Hematopoietic multipotent progenitor cell treated with erythropoietin and hydrocortisone succinate and interleukin-3 and kit ligand, for 8 days (in vitro differentiated cells): ENCODE results near the gene IQSEC2.

Experiments
- DNase-seq: peaks from one replicate; pipeline ENCODE4 v3.0.0-alpha.2; 2015

Gene IQSEC2

GRCh38 chrX:53305219-53305995, 24.0 kb upstream of the IQSEC2 start:
- no peak for DNase-seq

GRCh38 chrX:53303195-53303594, 21.8 kb upstream of the IQSEC2 start:
- no peak for DNase-seq

DNA sequence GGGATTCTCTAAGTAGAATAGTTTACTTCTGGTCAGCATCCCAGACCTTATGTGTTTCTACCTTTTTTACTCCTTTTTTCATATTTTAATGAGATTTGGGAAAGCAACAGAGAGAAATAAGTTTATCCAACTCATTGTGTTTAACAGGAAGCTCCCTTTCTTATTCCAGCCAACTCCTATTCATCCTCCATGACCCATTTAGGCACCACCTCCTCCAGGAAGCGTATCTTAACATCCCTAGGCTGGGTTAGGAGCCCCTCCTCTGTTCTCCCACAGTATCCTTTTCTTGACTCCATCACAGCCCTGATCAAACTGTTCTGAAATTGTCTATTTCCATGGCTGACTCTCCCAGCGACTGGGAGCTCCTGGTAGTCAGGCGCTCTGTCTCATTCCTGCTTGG, 18.8 kb upstream of the IQSEC2 start:
- no peak for DNase-seq

DNA sequence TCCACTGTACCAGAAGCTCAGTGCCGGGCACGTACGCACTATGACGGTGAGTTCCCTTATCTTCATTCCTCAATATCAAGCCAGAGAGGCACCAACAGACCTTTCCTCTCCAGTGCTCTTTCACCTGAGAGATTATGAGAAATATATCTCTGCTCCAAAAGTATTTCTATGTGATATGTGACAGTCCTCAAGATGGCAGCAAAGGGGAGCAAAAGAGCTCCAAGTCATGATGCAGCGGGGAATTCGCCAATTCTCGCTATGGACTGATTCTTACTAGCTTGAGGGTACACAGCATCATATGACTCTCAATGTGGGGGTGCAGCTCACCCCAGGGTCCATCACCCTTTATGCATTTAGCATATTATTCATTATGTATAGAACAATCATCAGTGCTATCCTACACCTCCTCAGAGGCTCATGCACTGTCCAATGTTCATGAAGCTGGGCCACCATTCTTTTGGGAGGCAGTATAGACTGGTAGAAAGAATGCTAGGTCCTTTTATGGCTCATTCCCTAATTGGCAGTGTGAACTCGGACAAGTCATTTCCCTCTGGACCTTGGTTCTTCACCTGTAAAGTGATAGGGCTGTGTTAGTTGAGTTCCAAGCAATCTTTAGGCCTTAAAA, 12.8 kb upstream of the IQSEC2 start:
- DNase-seq, result peak; percentile 37

DNA sequence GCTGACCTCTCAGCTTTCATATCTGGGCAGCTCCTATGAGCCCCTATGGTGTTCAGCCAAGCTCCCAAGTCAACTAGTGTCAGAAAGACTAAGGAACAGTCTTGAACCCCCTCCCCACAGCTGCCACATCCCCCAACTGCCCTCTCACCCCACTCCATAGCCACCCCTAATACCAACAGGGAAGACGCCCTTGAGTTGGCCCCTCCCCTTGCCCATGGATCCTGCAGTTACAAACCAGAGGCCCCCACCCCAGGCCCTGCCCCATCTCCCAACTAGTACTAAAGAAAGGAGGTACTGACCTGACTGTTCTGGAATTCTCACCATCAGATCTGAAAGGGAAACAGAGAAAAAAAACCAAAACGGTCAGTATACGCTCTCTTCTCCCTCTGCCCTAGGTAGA, 10.2 kb upstream of the IQSEC2 start:
- DNase-seq, result no peak

DNA sequence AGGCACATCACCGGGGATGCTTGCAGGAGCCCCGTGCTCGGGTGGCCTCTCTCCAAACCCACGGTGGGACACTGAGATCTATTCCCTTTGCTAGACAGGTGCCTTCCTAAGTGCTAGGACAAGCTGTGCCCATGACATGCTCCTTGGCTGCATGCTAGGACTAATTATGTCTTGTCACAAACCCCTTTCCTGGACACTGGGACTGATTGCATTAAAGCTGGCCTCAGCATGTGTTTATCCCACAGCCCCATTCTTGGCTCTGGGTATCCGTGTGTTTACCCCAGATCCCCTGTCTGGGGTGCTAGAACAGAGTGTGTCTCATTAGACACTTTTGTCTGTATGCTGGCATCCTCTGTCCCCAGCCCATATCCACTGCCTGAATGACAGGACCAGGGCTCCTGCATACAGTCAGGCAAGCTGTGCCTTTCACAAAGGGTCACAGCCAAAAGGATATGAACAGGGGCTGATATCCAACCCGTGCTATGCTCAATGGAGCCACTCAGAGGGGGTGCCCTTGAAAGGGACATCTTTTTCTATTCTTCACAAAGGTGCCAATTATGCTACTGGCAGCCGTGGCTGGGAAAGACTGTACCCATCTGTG, 9.2 kb upstream of the IQSEC2 start:
- no peak for DNase-seq

- DNase-seq, result no peak
Measured at GRCh38 chrX:53288189-53288588, 6.8 kb upstream of the IQSEC2 start.

DNA sequence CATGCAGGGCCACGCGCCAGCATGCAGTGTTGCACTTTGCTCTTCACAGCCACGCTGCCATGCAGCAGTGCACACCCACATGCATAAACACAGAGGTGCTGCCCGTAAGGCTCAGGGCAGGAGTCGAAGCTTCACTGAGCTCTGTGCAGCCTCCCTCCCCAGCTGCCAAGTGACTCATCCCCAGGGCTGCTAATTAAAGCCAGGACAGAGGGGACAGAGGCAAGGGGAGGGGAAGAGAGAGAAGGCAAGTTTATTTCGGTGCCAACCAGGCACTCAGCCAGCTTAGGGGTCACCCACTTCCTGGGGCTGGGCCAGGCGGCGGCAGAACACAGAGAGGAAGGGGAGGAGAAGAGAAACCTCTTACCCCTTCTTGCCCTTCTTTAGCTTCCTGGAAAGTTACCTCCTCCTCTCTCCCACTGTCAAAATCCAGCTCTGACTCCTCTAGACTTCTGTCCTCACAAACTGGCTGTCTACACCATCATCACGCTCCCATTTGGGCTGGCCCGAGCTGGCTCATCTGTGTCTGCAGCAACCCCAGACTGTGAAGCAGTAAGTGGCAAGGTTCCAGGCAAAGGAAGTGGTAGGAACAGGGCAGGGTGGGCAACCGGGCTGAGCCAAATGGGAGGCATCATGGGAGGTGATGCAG, 6.2 kb upstream of the IQSEC2 start:
- DNase-seq, result peak; percentile 57

DNA sequence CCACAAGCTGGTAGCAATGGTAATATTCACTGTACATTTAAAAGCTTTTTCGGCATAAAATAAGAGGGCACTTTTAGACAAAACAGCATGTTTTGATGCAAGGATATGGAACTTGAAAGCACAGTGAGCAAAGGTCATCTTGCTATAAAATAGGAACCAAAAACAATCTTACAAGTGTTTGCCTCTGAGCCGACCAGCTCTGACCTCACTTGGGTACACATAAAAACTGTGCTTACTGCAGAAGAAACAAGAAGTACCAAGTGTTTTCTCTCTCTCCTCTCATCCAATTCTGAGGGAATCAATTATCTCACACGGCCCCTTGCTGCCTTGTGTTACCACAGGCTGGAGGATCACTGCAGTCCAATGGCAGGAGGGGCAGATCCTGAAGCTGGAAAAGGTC, 4.8 kb upstream of the IQSEC2 start:
- no peak for DNase-seq

- no peak for DNase-seq
Measured at GRCh38 chrX:53285591-53285990, 4.2 kb upstream of the IQSEC2 start.

- peak; percentile 52 for DNase-seq
Measured at GRCh38 chrX:53284684-53285447, 3.5 kb upstream of the IQSEC2 start.

DNA sequence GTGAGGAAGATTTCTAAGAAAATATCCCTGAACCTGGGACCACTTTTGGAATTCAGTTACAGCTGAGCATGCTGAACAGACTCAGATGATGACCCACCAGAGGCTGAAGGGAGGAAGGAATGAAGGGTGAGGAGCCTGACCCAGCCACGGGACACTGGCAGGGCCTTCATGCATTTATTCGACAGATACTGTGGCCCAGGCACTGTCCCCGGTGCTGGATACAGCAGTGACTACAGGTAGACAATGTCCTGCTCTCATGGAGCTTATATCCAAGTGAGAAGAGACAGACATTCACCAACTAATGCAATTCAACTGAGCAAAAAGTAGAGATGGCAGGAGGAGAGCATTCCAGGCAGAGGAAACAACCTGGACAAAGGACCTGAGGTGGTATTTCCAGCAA, 2.2 kb upstream of the IQSEC2 start:
- no peak for DNase-seq

GRCh38 chrX:53283099-53283498, 1.7 kb upstream of the IQSEC2 start:
- DNase-seq, result no peak

GRCh38 chrX:53281963-53282695, 745 bp upstream of the IQSEC2 start:
- DNase-seq, result no peak

GRCh38 chrX:53280331-53281320, 758 bp downstream of the IQSEC2 start:
- no peak for DNase-seq

DNA sequence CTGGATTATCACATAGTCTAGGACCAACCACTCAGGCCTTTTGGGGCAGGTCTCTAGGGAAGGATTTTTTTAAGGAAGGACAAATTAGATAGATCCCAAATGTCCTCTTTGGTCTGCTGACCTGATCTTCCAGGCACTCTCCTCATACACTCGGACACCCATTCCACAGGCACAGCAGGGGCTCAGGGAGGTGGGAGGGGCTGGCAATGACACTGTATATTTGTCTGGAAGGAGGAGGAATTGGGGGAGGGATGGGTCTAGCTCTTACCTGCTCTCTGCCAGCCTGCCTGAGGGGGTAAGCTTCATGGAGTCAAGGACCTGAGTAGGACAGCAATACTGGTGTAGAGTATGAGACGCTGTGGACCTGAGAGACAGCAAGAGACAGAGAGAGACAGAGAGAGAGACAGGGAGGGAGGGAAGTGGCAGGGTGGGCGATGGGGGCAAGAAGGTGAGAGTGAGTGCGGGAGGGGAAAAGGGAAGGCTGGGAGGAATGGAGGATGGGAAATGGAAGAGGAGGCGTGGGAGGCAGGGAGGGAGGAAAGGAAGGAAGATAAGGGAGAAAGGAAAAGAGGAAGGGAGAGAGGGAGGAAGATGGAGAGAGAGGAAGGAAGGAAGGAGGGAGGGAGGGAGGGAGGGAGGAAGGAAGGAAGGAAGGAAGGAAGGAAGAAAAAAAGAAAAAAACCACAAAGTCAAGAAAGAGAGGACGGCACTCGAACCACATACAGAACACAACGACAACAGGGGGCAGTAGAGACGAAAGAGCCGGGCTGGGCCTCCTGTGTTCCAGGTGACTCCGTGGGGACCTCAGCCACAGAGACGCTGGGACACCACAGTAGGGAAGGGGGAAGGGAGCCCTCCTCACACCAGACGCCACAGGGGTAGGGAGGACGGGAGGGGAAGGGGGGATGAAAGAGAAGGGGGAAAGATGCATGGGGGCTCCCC, 1.8 kb downstream of the IQSEC2 start:
- DNase-seq, result no peak

DNA sequence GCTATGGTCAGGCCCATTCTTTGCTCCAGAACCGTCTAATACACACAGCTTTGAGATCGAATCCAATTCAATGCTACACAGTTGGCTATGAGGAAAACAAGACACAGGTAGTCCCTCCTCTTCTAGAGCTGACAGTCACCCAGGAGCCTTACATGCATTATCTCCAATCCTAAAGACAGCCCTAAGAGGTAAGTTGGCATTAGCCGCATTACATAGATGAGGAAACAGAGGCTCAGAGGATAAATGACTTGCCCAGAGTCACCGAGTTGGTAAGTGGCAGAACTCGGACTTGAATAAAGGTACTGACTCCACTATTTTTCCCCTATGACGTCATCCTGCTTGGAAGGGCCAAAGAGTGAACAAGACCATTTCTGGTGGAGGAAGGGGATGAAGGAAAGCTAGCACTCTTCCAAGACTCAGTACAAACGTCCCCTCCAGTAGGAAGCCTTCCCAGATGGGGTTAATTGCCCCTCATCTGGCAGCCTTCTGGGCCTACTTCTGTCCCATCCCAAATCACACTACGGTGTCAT, 8.5 kb downstream of the IQSEC2 start:
- no peak for DNase-seq

DNA sequence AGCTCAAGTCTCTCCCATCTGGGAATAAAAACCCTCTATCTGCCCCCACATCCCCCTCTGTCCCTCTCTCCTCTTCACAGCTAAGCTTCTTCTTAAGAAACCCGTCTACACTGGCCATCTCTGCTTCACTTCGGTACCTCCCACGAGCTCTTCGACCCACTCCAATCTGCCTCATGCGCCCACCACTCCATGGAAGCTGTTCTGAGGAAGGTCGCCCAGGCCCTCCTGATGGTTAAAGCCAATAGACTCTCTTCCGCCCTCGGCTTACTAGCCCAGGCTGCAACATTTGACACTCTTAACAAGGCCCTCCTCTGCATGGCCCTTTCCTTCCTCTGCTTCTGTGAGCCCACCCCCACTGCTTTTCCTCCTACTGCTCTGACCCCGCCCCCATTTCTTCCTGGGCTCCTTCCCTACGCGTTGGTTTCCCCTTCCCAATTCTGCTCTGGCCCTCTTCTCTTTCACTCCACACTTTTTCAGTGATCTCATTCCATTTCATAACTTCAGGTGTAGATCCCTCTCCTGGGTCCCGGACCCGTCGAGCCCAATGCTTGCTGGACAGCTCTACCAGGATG, 11.8 kb downstream of the IQSEC2 start:
- DNase-seq, result no peak

GRCh38 chrX:53268173-53268572, 13.2 kb downstream of the IQSEC2 start:
- DNase-seq, result no peak
